ENCODE data around the gene OR10A5. TPM values are rescaled to one million over a fixed set of nuclear protein-coding genes. Genes with fewer than 3 reads are reported as not detected.
A peak's percentile ranks its signal among the peaks of the same experiment; 100 is the strongest.

The OR10A5 gene
- total and polyA plus RNA-seq, 9 of the 15 experiments (the other 6 are each of a cell fraction or from before 2014, with no cell fraction given): 0.14 TPM; not detected in 8

GRCh38 chr11:6864438-6864837 is 19.0 kb downstream of the OR10A5 start:
- intact Hi-C loops (cut with micrococcal nuclease): no loop called here

More at GRCh38 chr11:6864438-6864837, 19.0 kb downstream of the OR10A5 start:
- Histone ChIP-seq H3K9me3 (replicated peaks; ENCODE audit: control insufficient read depth, insufficient read depth, low read depth, low read length) (no peaks in the 10 kb centered on the region), H3K4me2 (ENCODE audit: insufficient read depth, low read length) (no peak overlapping the region), H3K4me3 (no peak overlapping the region), H2AFZ (ENCODE audit: low read depth, low read length) (no peak overlapping the region), H3K79me2 (ENCODE audit: control insufficient read depth, insufficient read depth, low read length) (no peaks in the 10 kb centered on the region), H3K27ac (ENCODE audit: extremely low read depth, low read depth, low read length) (no peak overlapping the region), H3K27me3 (ENCODE audit: control insufficient read depth in 2 of 2, insufficient read depth in 2 of 2, low read length in 2 of 2) (no peaks in the 10 kb centered on the region), H3K36me3 (ENCODE audit: control insufficient read depth, insufficient read depth, low read length) (no peaks in the 10 kb centered on the region), H4K20me1 (replicated peaks; ENCODE audit: control insufficient read depth, insufficient read depth, low read length) (no peaks in the 10 kb centered on the region), H3K9ac (ENCODE audit: insufficient read depth in 1 of 2, low read depth in 2 of 2, low read length in 2 of 2) (no peak overlapping the region), H3K4me1 (replicated peaks in 1 of 2; ENCODE audit: control insufficient read depth in 2 of 2, insufficient read depth in 2 of 2, low read length in 2 of 2) (no peaks in the 10 kb centered on the region), H3K9me1 (ENCODE audit: control insufficient read depth, insufficient read depth, low read length) (no peaks in the 10 kb centered on the region)
- TF ChIP-seq ATF3 (IDR thresholded peaks at IDR 0.05) (peak; percentile 20; the same call in 1 of the 2 replicates), ATF3 (CRISPR knock-in tag; conservative IDR thresholded peaks at IDR 0.05) (no peak), MLX (CRISPR knock-in tag; conservative IDR thresholded peaks at IDR 0.05) (no peak), HOMEZ (CRISPR knock-in tag; IDR thresholded peaks at IDR 0.05) (no peak), ZNF175 (CRISPR knock-in tag; IDR thresholded peaks at IDR 0.05; ENCODE audit: low read depth) (no peak), TFE3 (CRISPR knock-in tag; IDR thresholded peaks at IDR 0.05) (peak; percentile 52), ZNF511 (CRISPR knock-in tag; IDR thresholded peaks at IDR 0.05) (no peak), TAF1 (IDR thresholded peaks at IDR 0.05; ENCODE audit: control insufficient read depth, extremely low read depth, insufficient read depth, low read length, severe bottlenecking) (no peak)
- FAIRE-seq: no peak
- BruUV-seq (replicated peaks): no TSS peak
- no peak for ATAC-seq
- WGBS (ENCODE audit: insufficient coverage, low coverage, missing lambda C conversion rate): 7% methylated on average over 1 of the region's 1 CpG
- DNase-seq (ENCODE audit: extremely low read depth in 1 of 4, low spot score in 3 of 4): no peak
- ChIA-PET POLR2A (interaction anchor here (0.6 to 2.5 kb wide), 2 partner anchors 11 to 491 kb away, joined by 3 to 10 read pairs; partner anchors contain the start of gene OR10A4), CTCF (ENCODE audit: low intra/inter-chr PET ratio) (no interaction called here)
- in situ Hi-C loops (cut with MboI): no loop called here

Measured in K562 (cell line).